GM12878 (cell line): ENCODE results near the gene GMCL1. TPM values are rescaled to one million over a fixed set of nuclear protein-coding genes. Genes with fewer than 3 reads are reported as not detected.

ENCODE experiments used
- BCL3 ChIP-seq: IDR thresholded peaks from 2 replicates; pipeline ENCODE4 v1.6.1; 2011; ENCODE audit warnings: borderline replicate concordance, low read depth, mild to moderate bottlenecking, moderate library complexity, low read length; ENCODE audit not compliant: insufficient read depth, poor library complexity, severe bottlenecking
- CBX3 ChIP-seq: fragments of 200-600 bp; sonication (generic); IDR thresholded peaks from 2 replicates; pipeline ENCODE4 v1.6.1; 2016; ENCODE audit warnings: low read depth, borderline replicate concordance
- CHD1 ChIP-seq: IDR thresholded peaks from 2 replicates; pipeline ENCODE4 v1.6.1; 2012; ENCODE audit warnings: low read depth, low read length, improper control_type of control experiment
- ETV6 ChIP-seq, 2 experiments: fragments of 450-650 bp in 1 of 2; IDR thresholded peaks in 1 of 2; conservative IDR thresholded peaks in 1 of 2; 2 replicates each; pipeline ENCODE4 v1.6.1; 2014; ENCODE audit warnings: antibody characterized with exemption in 1 of 2, borderline replicate concordance in 1 of 2, low read depth in 1 of 2, mild to moderate bottlenecking in 1 of 2, moderate library complexity in 1 of 2
- FOXM1 ChIP-seq: IDR thresholded peaks from 2 replicates; pipeline ENCODE4 v1.6.1; 2012; ENCODE audit warnings: low read depth, mild to moderate bottlenecking, inconsistent platforms, low read length, moderate library complexity
- GABPA ChIP-seq: IDR thresholded peaks from 2 replicates; pipeline ENCODE4 v1.6.1; 2014; ENCODE audit warnings: antibody characterized with exemption, low read depth, mild to moderate bottlenecking, inconsistent platforms
- IRF5 ChIP-seq: fragments of 450-650 bp; IDR thresholded peaks from 2 replicates; pipeline ENCODE4 v1.6.1; 2017; ENCODE audit warnings: borderline replicate concordance
- MYB ChIP-seq: fragments of 150-350 bp; IDR thresholded peaks from 2 replicates; pipeline ENCODE4 v1.6.1; 2014; ENCODE audit warnings: mild to moderate bottlenecking, low read depth, low read length, borderline replicate concordance
- RAD51 ChIP-seq: fragments of 450-650 bp; IDR thresholded peaks from 2 replicates; pipeline ENCODE4 v1.6.1; 2016; ENCODE audit warnings: moderate library complexity, mild to moderate bottlenecking, inconsistent platforms
- SMAD1 ChIP-seq: fragments of 450-650 bp; IDR thresholded peaks from 2 replicates; pipeline ENCODE4 v1.6.1; 2018; ENCODE audit warnings: mild to moderate bottlenecking, low read depth; ENCODE audit not compliant: partially characterized antibody
- SUPT20H ChIP-seq: IDR thresholded peaks from 2 replicates; pipeline ENCODE4 v1.6.1; 2011; ENCODE audit warnings: low read depth, mild to moderate bottlenecking, low read length, moderate library complexity, borderline replicate concordance; ENCODE audit not compliant: control insufficient read depth
- ZNF207 ChIP-seq: fragments of 450-650 bp; IDR thresholded peaks from 2 replicates; pipeline ENCODE4 v1.6.1; 2014; ENCODE audit warnings: antibody characterized with exemption, mild to moderate bottlenecking, borderline replicate concordance
- ZNF274 ChIP-seq: IDR thresholded peaks from one replicate; pipeline ENCODE4 v1.8.0; 2011; ENCODE audit not compliant: insufficient read length, insufficient read depth
- polyA plus RNA-seq, 11 experiments: library from polyadenylated mRNA; depleted of rRNA in 4 of 11; unstranded in 6 of 11; stranded (reverse) in 5 of 11; fragments of >200 nt; fragmentation: Nextera tagmentation in 4 of 11; fragmentation: Illumina TruSeq in 1 of 11; extraction: Ambion mirVana in 4 of 11; extraction: Trizol in 1 of 11; gene quantifications; 1 replicate in 1 of 11; 2 replicates in 10 of 11; pipeline versions ENCODE4 v1.2.1 to v1.2.3, GENCODE V29; 2011 to 2016; ENCODE audit warnings: inconsistent platforms in 2 of 11, missing spikeins in 2 of 11, low read depth in 1 of 11
- total RNA-seq, 4 experiments: library from RNA; depleted of rRNA in 3 of 4; stranded (reverse); fragments of >200 nt in 3 of 4; fragmentation: Illumina TruSeq in 1 of 4; extraction: Trizol in 1 of 4; gene quantifications; 2 replicates each; pipeline versions ENCODE4 v1.2.1 to v1.2.3, GENCODE V29; 2013 to 2021
- TF ChIP-seq, protein P1 (sequence below): fragments of 450-650 bp; IDR thresholded peaks from 2 replicates; pipeline ENCODE4 v1.6.1; 2016; ENCODE audit warnings: mild to moderate bottlenecking, moderate library complexity, borderline replicate concordance
- TF ChIP-seq, protein P2 (sequence below): fragments of 450-650 bp; formaldehyde crosslinking; IDR thresholded peaks from 2 replicates; pipeline ENCODE4 v1.4.0; 2022; ENCODE audit warnings: mild to moderate bottlenecking, moderate library complexity
- TF ChIP-seq, protein P3 (sequence below): fragments of 450-650 bp; IDR thresholded peaks from 2 replicates; pipeline ENCODE4 v1.6.1; 2017; ENCODE audit warnings: mild to moderate bottlenecking

GMCL1 gene
- total and polyA plus RNA-seq, 10 of the 15 experiments (the other 5 are each of a cell fraction or from before 2014, with no cell fraction given) = 3.7 to 21.4 (median 12.3) TPM

DNA sequence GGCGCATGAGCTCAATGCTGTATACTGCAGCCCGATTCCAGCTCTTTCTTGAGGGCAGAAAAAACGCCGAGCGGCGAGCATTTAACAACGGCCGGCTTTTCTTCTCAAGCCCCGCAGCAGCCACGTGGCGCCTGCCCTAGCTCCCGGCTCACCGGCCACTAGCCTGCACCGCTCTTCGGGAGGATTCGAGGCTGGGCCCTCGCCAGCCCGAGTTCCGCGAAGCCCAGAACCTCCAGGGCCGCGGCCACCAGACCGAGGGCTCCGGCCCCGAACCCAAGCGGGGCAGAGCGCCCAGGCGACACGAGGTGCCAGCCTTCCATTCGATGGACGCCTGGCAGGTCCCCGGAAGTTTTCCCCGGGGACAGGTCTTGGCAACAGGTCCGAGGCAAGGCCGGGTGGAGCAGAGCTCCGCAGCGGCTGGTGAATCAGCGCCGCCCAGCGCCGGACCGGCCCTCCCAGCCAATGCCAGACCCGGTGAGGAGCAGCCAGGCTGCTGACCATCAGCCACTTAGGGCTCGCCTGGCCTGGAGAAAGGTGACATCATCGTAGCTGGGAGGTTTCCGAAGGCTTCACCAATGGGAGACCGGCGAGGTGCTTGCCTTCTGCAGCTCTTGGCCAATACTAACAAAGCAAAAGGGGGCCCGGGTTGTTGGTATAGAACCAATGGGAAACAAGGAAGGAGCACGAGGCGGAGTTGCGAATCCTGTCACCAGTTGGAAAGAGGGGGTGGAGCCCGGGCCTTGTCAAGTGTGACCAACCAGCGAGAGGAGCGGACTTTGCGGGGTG is 84.9 kb downstream of the GMCL1 start (continued):
- TF ChIP-seq, protein P1, sequence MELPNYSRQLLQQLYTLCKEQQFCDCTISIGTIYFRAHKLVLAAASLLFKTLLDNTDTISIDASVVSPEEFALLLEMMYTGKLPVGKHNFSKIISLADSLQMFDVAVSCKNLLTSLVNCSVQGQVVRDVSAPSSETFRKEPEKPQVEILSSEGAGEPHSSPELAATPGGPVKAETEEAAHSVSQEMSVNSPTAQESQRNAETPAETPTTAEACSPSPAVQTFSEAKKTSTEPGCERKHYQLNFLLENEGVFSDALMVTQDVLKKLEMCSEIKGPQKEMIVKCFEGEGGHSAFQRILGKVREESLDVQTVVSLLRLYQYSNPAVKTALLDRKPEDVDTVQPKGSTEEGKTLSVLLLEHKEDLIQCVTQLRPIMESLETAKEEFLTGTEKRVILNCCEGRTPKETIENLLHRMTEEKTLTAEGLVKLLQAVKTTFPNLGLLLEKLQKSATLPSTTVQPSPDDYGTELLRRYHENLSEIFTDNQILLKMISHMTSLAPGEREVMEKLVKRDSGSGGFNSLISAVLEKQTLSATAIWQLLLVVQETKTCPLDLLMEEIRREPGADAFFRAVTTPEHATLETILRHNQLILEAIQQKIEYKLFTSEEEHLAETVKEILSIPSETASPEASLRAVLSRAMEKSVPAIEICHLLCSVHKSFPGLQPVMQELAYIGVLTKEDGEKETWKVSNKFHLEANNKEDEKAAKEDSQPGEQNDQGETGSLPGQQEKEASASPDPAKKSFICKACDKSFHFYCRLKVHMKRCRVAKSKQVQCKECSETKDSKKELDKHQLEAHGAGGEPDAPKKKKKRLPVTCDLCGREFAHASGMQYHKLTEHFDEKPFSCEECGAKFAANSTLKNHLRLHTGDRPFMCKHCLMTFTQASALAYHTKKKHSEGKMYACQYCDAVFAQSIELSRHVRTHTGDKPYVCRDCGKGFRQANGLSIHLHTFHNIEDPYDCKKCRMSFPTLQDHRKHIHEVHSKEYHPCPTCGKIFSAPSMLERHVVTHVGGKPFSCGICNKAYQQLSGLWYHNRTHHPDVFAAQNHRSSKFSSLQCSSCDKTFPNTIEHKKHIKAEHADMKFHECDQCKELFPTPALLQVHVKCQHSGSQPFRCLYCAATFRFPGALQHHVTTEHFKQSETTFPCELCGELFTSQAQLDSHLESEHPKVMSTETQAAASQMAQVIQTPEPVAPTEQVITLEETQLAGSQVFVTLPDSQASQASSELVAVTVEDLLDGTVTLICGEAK = peak; percentile 36; the same call in 1 of the 2 replicates
- TF ChIP-seq SMAD1 = no peak
- 0 out of 2 replicates have a peak, but pooled peaks have one; percentile 25 for TF ChIP-seq FOXM1
- no peak for TF ChIP-seq CHD1
- no peak for TF ChIP-seq ZNF274
- no peak for TF ChIP-seq IRF5
- no peak for TF ChIP-seq SUPT20H
- no peak for TF ChIP-seq GABPA
- TF ChIP-seq ETV6 (conservative IDR thresholded peaks at IDR 0.05 in 1 of 2, IDR thresholded peaks at IDR 0.05 in 1 of 2; ENCODE audit: borderline replicate concordance in 1 of 2, low read depth in 1 of 2) = no peak
- TF ChIP-seq, protein P2, sequence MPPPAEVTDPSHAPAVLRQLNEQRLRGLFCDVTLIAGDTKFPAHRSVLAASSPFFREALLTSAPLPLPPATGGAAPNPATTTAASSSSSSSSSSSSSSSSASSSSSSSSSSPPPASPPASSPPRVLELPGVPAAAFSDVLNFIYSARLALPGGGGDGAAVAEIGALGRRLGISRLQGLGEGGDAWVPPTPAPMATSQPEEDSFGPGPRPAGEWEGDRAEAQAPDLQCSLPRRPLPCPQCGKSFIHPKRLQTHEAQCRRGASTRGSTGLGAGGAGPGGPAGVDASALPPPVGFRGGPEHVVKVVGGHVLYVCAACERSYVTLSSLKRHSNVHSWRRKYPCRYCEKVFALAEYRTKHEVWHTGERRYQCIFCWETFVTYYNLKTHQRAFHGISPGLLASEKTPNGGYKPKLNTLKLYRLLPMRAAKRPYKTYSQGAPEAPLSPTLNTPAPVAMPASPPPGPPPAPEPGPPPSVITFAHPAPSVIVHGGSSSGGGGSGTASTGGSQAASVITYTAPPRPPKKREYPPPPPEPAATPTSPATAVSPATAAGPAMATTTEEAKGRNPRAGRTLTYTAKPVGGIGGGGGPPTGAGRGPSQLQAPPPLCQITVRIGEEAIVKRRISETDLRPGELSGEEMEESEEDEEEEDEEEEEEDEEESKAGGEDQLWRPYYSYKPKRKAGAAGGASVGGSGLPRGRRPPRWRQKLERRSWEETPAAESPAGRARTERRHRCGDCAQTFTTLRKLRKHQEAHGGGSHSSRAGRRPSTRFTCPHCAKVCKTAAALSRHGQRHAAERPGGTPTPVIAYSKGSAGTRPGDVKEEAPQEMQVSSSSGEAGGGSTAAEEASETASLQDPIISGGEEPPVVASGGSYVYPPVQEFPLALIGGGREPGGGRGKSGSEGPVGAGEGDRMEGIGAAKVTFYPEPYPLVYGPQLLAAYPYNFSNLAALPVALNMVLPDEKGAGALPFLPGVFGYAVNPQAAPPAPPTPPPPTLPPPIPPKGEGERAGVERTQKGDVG = no peak
- no peak for TF ChIP-seq CBX3
- no peak for TF ChIP-seq MYB
- TF ChIP-seq BCL3 = no peak
- TF ChIP-seq, protein P3, sequence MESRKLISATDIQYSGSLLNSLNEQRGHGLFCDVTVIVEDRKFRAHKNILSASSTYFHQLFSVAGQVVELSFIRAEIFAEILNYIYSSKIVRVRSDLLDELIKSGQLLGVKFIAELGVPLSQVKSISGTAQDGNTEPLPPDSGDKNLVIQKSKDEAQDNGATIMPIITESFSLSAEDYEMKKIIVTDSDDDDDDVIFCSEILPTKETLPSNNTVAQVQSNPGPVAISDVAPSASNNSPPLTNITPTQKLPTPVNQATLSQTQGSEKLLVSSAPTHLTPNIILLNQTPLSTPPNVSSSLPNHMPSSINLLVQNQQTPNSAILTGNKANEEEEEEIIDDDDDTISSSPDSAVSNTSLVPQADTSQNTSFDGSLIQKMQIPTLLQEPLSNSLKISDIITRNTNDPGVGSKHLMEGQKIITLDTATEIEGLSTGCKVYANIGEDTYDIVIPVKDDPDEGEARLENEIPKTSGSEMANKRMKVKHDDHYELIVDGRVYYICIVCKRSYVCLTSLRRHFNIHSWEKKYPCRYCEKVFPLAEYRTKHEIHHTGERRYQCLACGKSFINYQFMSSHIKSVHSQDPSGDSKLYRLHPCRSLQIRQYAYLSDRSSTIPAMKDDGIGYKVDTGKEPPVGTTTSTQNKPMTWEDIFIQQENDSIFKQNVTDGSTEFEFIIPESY = no peak
- peak; percentile 72 for TF ChIP-seq RAD51
- peak; percentile 93 for TF ChIP-seq ZNF207
